HFF-Myc (cell line): ENCODE measurements around the gene DHX34.

ENCODE experiments used
- DNase-seq: peaks from one replicate; pipeline ENCODE4 v3.0.0-alpha.2; 2011; ENCODE audit warnings: low read depth; ENCODE audit errors: extremely low read depth
- H3K4me3 ChIP-seq: replicated peaks from 2 replicates; pipeline ENCODE4 v1.5.1; 2011; ENCODE audit warnings: low read depth, mild to moderate bottlenecking, control low read depth, low read length
- CTCF ChIP-seq: IDR thresholded peaks from 2 replicates; pipeline ENCODE4 v1.5.1; 2012; ENCODE audit warnings: mild to moderate bottlenecking, low read depth, low read length, control low read depth; ENCODE audit errors: missing control alignments

DHX34 gene

GRCh38 chr19:47421244-47421786 is 72.2 kb downstream of the DHX34 start:
- no peak for TF ChIP-seq CTCF
- no peak overlapping the region for H3K4me3 ChIP-seq
- DNase-seq: no peak

GRCh38 chr19:47421844-47422395 is 72.8 kb downstream of the DHX34 start:
- no peak for DNase-seq
- no peak overlapping the region for H3K4me3 ChIP-seq
- TF ChIP-seq CTCF: no peak

GRCh38 chr19:47422417-47423163 is 73.5 kb downstream of the DHX34 start:
- no peak for TF ChIP-seq CTCF
- DNase-seq: no peak
- no peak overlapping the region for H3K4me3 ChIP-seq

- no peak for TF ChIP-seq CTCF
- DNase-seq: no peak
- no peak overlapping the region for H3K4me3 ChIP-seq
Measured at GRCh38 chr19:47423203-47423882, 74.2 kb downstream of the DHX34 start.

GRCh38 chr19:47427241-47428176 is 78.4 kb downstream of the DHX34 start:
- no peak for DNase-seq
- peak overlapping the region; percentile 9; the same call in 1 of the 2 replicates for H3K4me3 ChIP-seq
- TF ChIP-seq CTCF: peak; percentile 92
